Measurements from ENCODE around the gene LIMCH1.

The LIMCH1 gene

GRCh38 chr4:41542526-41543275, 4.7 kb downstream of the LIMCH1 start:
- Mint-ChIP-seq H3K4me1 (no peaks in the 10 kb centered on the region), H3K4me3 (no peak overlapping the region), H3K27me3 (no peaks in the 10 kb centered on the region), H3K27ac (no peak overlapping the region), H3K9me3 (no peaks in the 10 kb centered on the region)
- no peak for DNase-seq
- no peak for ATAC-seq

GRCh38 chr4:41545238-41545637, 7.3 kb downstream of the LIMCH1 start:
- ATAC-seq: no peak
- no peak for DNase-seq
- Mint-ChIP-seq H3K4me3 (no peak overlapping the region), H3K27ac (no peak overlapping the region), H3K9me3 (no peaks in the 10 kb centered on the region), H3K27me3 (no peaks in the 10 kb centered on the region), H3K4me1 (no peaks in the 10 kb centered on the region)

- no peaks in the 10 kb centered on the region for H3K27me3 Mint-ChIP-seq
- H3K27ac Mint-ChIP-seq: no peak overlapping the region
- H3K4me3 Mint-ChIP-seq: no peak overlapping the region
- no peaks in the 10 kb centered on the region for H3K9me3 Mint-ChIP-seq
- no peaks in the 10 kb centered on the region for H3K4me1 Mint-ChIP-seq
- DNase-seq (no peak), ATAC-seq (no peak)
Observed at GRCh38 chr4:41546638-41547037, 8.7 kb downstream of the LIMCH1 start.

GRCh38 chr4:41548305-41548880, 10.4 kb downstream of the LIMCH1 start:
- Mint-ChIP-seq H3K4me1 (no peaks in the 10 kb centered on the region), H3K4me3 (no peak overlapping the region), H3K27ac (no peak overlapping the region), H3K9me3 (no peaks in the 10 kb centered on the region), H3K27me3 (no peaks in the 10 kb centered on the region)
- DNase-seq (no peak), ATAC-seq (no peak)

GRCh38 chr4:41549478-41549877, 11.5 kb downstream of the LIMCH1 start:
- ATAC-seq (no peak), DNase-seq (no peak)
- Mint-ChIP-seq H3K4me3 (no peak overlapping the region), H3K27ac (no peak overlapping the region), H3K9me3 (no peaks in the 10 kb centered on the region), H3K27me3 (no peaks in the 10 kb centered on the region), H3K4me1 (no peaks in the 10 kb centered on the region)

- H3K4me1 Mint-ChIP-seq: no peaks in the 10 kb centered on the region
- no peak overlapping the region for H3K4me3 Mint-ChIP-seq
- DNase-seq: no peak
- H3K9me3 Mint-ChIP-seq: no peaks in the 10 kb centered on the region
- ATAC-seq: no peak
- H3K27ac Mint-ChIP-seq: no peak overlapping the region
- no peaks in the 10 kb centered on the region for H3K27me3 Mint-ChIP-seq
Observed at GRCh38 chr4:41550308-41550707, 12.4 kb downstream of the LIMCH1 start.

- no peaks in the 10 kb centered on the region for H3K9me3 Mint-ChIP-seq
- ATAC-seq (no peak), DNase-seq (no peak)
- no peak overlapping the region for H3K4me3 Mint-ChIP-seq
- H3K27ac Mint-ChIP-seq: peak overlapping the region in 1 of 2 donors; percentile 60
- H3K4me1 Mint-ChIP-seq: no peaks in the 10 kb centered on the region
- H3K27me3 Mint-ChIP-seq: no peaks in the 10 kb centered on the region
Observed at GRCh38 chr4:41551536-41551935, 13.6 kb downstream of the LIMCH1 start.

- Mint-ChIP-seq H3K27ac (no peak overlapping the region), H3K9me3 (peaks cover 0 to 4% of the 10 kb centered on the region in 2 donors), H3K4me1 (no peaks in the 10 kb centered on the region), H3K27me3 (no peaks in the 10 kb centered on the region), H3K4me3 (no peak overlapping the region)
- ATAC-seq (no peak), DNase-seq (no peak)
Observed at GRCh38 chr4:41554905-41555304, 16.9 kb downstream of the LIMCH1 start.

- H3K4me1 Mint-ChIP-seq: no peaks in the 10 kb centered on the region
- no peak overlapping the region for H3K27ac Mint-ChIP-seq
- DNase-seq (no peak), ATAC-seq (no peak)
- H3K9me3 Mint-ChIP-seq: peaks cover 0 to 4% of the 10 kb centered on the region in 2 donors
- H3K27me3 Mint-ChIP-seq: no peaks in the 10 kb centered on the region
- H3K4me3 Mint-ChIP-seq: no peak overlapping the region
Observed at GRCh38 chr4:41556526-41556925, 18.6 kb downstream of the LIMCH1 start.

- no peaks in the 10 kb centered on the region for H3K27me3 Mint-ChIP-seq
- ATAC-seq: no peak
- DNase-seq: no peak
- peak overlapping the region in 1 of 2 donors; percentile 41 for H3K27ac Mint-ChIP-seq
- H3K4me3 Mint-ChIP-seq: no peak overlapping the region
- no peaks in the 10 kb centered on the region for H3K4me1 Mint-ChIP-seq
- peaks cover 0 to 4% of the 10 kb centered on the region in 2 donors for H3K9me3 Mint-ChIP-seq
Observed at GRCh38 chr4:41559940-41560516, 22.1 kb downstream of the LIMCH1 start.

- no peak overlapping the region for H3K4me3 Mint-ChIP-seq
- DNase-seq: no peak
- no peaks in the 10 kb centered on the region for H3K4me1 Mint-ChIP-seq
- H3K27me3 Mint-ChIP-seq: no peaks in the 10 kb centered on the region
- H3K27ac Mint-ChIP-seq: no peak overlapping the region
- peaks cover 0 to 4% of the 10 kb centered on the region in 2 donors for H3K9me3 Mint-ChIP-seq
- no peak for ATAC-seq
Observed at GRCh38 chr4:41561244-41561643, 23.3 kb downstream of the LIMCH1 start.

- no peak for DNase-seq
- no peaks in the 10 kb centered on the region for H3K9me3 Mint-ChIP-seq
- H3K4me1 Mint-ChIP-seq: no peaks in the 10 kb centered on the region
- no peak overlapping the region for H3K4me3 Mint-ChIP-seq
- no peak overlapping the region for H3K27ac Mint-ChIP-seq
- no peaks in the 10 kb centered on the region for H3K27me3 Mint-ChIP-seq
- ATAC-seq: no peak
Observed at GRCh38 chr4:41567186-41567585, 29.2 kb downstream of the LIMCH1 start.

GRCh38 chr4:41568363-41568762, 30.4 kb downstream of the LIMCH1 start:
- no peaks in the 10 kb centered on the region for H3K4me1 Mint-ChIP-seq
- no peaks in the 10 kb centered on the region for H3K9me3 Mint-ChIP-seq
- ATAC-seq (no peak), DNase-seq (no peak)
- no peak overlapping the region for H3K4me3 Mint-ChIP-seq
- H3K27ac Mint-ChIP-seq: no peak overlapping the region
- no peaks in the 10 kb centered on the region for H3K27me3 Mint-ChIP-seq

GRCh38 chr4:41569961-41570360, 32.0 kb downstream of the LIMCH1 start:
- ATAC-seq: no peak
- DNase-seq: no peak
- H3K27ac Mint-ChIP-seq: no peak overlapping the region
- no peak overlapping the region for H3K4me3 Mint-ChIP-seq
- H3K9me3 Mint-ChIP-seq: no peaks in the 10 kb centered on the region
- H3K27me3 Mint-ChIP-seq: no peaks in the 10 kb centered on the region
- H3K4me1 Mint-ChIP-seq: no peaks in the 10 kb centered on the region

- no peak for ATAC-seq
- no peaks in the 10 kb centered on the region for H3K9me3 Mint-ChIP-seq
- H3K4me3 Mint-ChIP-seq: no peak overlapping the region
- no peak for DNase-seq
- no peaks in the 10 kb centered on the region for H3K27me3 Mint-ChIP-seq
- no peak overlapping the region for H3K27ac Mint-ChIP-seq
- H3K4me1 Mint-ChIP-seq: no peaks in the 10 kb centered on the region
Observed at GRCh38 chr4:41571422-41571821, 33.5 kb downstream of the LIMCH1 start.

- H3K27me3 Mint-ChIP-seq: no peaks in the 10 kb centered on the region
- H3K27ac Mint-ChIP-seq: no peak overlapping the region
- ATAC-seq: no peak
- no peak for DNase-seq
- no peak overlapping the region for H3K4me3 Mint-ChIP-seq
- no peaks in the 10 kb centered on the region for H3K4me1 Mint-ChIP-seq
- no peaks in the 10 kb centered on the region for H3K9me3 Mint-ChIP-seq
Observed at GRCh38 chr4:41572516-41572915, 34.6 kb downstream of the LIMCH1 start.

Measured in stimulated activated naive CD8-positive, alpha-beta T cell treated with anti-CD3 and anti-CD28 coated beads, Interleukin-15, amount 100 ng/mL, for 72 hours (primary cell).